ENCODE measurements around the gene DTWD2. TPM values are rescaled to one million over a fixed set of nuclear protein-coding genes. Genes with fewer than 3 reads are reported as not detected.
"Not testable (repeated sequence)": the region's sequence is repeated elsewhere in the genome, so short reads cannot be mapped to it uniquely, and the experiment has no call there.

The DTWD2 gene
- total RNA-seq, 6 experiments from 2014 or later, result 4.9 to 7.3 (median 5.6) TPM

GRCh38 chr5:118981783-118982182 lies 6.6 kb downstream of the DTWD2 start:
- peaks cover 36% of the 10 kb centered on the region for H3K4me1 Mint-ChIP-seq (ENCODE audit: low read depth)
- no peak for DNase-seq
- no peak for TF ChIP-seq CTCF (IDR thresholded peaks at IDR 0.05)

DNA sequence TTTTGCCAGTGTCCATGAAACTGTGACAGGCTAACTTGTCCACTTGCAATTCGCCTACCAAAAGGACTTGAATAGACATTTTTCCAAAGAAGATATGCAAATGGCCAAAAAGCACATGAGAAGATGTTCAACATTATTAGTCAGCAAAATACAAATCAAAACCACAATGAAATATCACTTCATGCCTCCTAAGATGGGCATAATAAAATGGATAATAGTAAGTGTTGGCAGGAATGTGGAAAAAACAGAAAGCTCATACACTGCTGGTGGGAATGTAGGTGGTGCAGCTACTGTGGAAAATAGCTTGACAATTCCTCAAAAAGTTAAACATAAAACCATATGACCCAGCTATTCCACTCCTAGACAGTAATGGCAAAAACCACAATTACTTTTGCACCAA lies 7.9 kb downstream of the DTWD2 start:
- H3K4me3 Mint-ChIP-seq, result no peak overlapping the region
- no peak overlapping the region for H3K27ac Mint-ChIP-seq
- DNase-seq, result no peak
- no peaks in the 10 kb centered on the region; the same call in 1 of the 2 replicates for H3K27me3 Mint-ChIP-seq (ENCODE audit: insufficient read depth)
- H3K9me3 Mint-ChIP-seq, result peaks cover 13% of the 10 kb centered on the region; the same call in 1 of the 2 replicates
- 0 out of 2 replicates have a peak, but pooled peaks cover 10% of the 10 kb centered on the region for H3K36me3 Mint-ChIP-seq (ENCODE audit: low read depth)
- peaks cover 28% of the 10 kb centered on the region for H3K4me1 Mint-ChIP-seq (ENCODE audit: low read depth)
- no peak for TF ChIP-seq CTCF (IDR thresholded peaks at IDR 0.05)

More at GRCh38 chr5:118981783-118982182, 6.6 kb downstream of the DTWD2 start:
- no peaks in the 10 kb centered on the region; the same call in 1 of the 2 replicates for H3K27me3 Mint-ChIP-seq (ENCODE audit: insufficient read depth)
- H3K9me3 Mint-ChIP-seq, result 0 out of 2 replicates have a peak, but pooled peaks cover 6% of the 10 kb centered on the region
- no peak overlapping the region for H3K27ac Mint-ChIP-seq
- H3K36me3 Mint-ChIP-seq (ENCODE audit: low read depth), result 0 out of 2 replicates have a peak, but pooled peaks cover 10% of the 10 kb centered on the region
- no peak overlapping the region for H3K4me3 Mint-ChIP-seq

DNA sequence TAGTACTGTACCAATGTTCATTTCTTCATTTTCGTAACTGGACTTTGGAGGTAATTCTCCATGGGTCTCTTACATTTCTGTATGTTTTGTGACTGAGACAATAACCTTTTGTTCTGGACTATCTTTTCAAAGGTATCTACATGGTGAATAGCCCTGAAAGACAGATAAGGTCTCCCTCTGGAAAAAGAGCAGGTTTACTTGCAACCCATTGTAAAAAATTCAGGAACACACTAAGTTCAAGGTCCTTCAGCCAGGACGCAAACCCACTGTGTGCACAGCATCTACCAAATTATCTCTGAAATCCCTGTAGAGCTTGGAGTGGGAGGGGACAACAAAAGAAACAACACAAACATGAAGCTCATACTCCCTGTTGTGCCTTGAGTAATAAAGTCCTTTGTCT lies 8.3 kb downstream of the DTWD2 start:
- peaks cover 24% of the 10 kb centered on the region for H3K4me1 Mint-ChIP-seq (ENCODE audit: low read depth)
- H3K4me3 Mint-ChIP-seq, result no peak overlapping the region
- H3K36me3 Mint-ChIP-seq (ENCODE audit: low read depth), result peaks cover 14% of the 10 kb centered on the region; the same call in 1 of the 2 replicates
- TF ChIP-seq CTCF (IDR thresholded peaks at IDR 0.05), result no peak
- no peak for DNase-seq
- H3K9me3 Mint-ChIP-seq, result peaks cover 15% of the 10 kb centered on the region; the same call in 1 of the 2 replicates
- H3K27ac Mint-ChIP-seq, result no peak overlapping the region
- H3K27me3 Mint-ChIP-seq (ENCODE audit: insufficient read depth), result no peaks in the 10 kb centered on the region; the same call in 1 of the 2 replicates

DNA sequence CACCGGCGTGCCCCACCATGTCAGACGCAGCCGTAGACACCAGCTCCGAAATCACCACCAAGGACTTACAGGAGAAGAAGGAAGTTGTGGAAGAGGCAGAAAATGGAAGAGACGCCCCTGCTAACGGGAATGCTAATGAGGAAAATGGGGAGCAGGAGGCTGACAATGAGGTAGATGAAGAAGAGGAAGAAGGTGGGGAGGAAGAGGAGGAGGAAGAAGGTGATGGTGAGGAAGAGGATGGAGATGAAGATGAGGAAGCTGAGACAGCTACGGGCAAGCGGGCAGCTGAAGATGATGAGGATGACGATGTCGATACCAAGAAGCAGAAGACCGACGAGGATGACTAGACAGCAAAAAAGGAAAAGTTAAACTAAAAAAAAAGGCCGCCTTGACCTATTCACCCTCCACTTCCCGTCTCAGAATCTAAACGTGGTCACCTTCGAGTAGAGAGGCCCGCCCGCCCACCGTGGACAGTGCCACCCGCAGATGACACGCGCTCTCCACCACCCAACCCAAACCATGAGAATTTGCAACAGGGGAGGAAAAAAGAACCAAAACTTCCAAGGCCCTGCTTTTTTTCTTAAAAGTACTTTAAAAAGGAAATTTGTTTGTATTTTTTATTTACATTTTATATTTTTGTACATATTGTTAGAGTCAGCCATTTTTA lies 14.4 kb downstream of the DTWD2 start:
- Mint-ChIP-seq H3K9me3 (peaks cover 19% of the 10 kb centered on the region; the same call in 1 of the 2 replicates), H3K36me3 (ENCODE audit: low read depth) (peaks cover 22% of the 10 kb centered on the region; the same call in 1 of the 2 replicates)
- not testable (repeated sequence) for H3K4me3 Mint-ChIP-seq; H3K4me1 Mint-ChIP-seq (ENCODE audit: low read depth); H3K27ac Mint-ChIP-seq; H3K27me3 Mint-ChIP-seq (ENCODE audit: insufficient read depth); DNase-seq

DNA sequence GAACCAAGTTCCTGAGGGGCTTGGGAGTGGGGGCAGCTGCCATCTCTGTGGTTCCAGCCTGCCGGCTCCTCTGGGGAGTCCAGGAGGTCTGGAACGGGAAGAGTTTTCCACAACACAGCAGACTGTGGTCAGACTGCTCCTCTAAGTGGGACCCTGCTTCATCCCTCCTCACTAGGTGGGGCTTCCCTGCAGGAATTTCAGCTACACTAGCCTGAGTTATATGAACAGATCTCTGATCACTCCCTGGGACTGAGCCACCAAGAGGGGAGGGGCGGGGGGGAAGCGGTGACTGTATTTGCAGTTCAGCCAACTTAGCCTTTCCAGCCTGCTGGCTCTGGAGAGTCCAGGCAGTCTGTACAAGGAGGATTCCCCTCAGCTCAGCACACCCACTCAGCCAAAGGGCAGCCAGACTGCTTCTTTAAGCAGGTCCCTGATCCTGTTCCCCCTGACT lies 19.4 kb downstream of the DTWD2 start:
- DNase-seq, result no peak

More for the DNA sequence above, 19.4 kb downstream of the DTWD2 start:
- Mint-ChIP-seq H3K27me3 (ENCODE audit: insufficient read depth) (peaks cover 3% of the 10 kb centered on the region), H3K36me3 (ENCODE audit: low read depth) (peaks cover 4% of the 10 kb centered on the region), H3K4me1 (ENCODE audit: low read depth) (no peaks in the 10 kb centered on the region), H3K4me3 (no peak overlapping the region), H3K9me3 (no peaks in the 10 kb centered on the region; the same call in 1 of the 2 replicates), H3K27ac (no peak overlapping the region)
- TF ChIP-seq CTCF (IDR thresholded peaks at IDR 0.05), result no peak
